Transverse colon (tissue), 4 donors: ENCODE data around the gene CLSTN1.

Experiments
- CTCF ChIP-seq, 5 experiments: fragments of 200-600 bp in 3 of 5; fragments of 450-650 bp in 2 of 5; sonication (generic) in 3 of 5; IDR thresholded peaks; 1 replicate in 2 of 5; 2 replicates in 3 of 5; pipeline ENCODE4 v1.5.1; 2016 to 2017; ENCODE audit warnings: antibody characterized with exemption in 5 of 5, inconsistent platforms in 3 of 5, mild to moderate bottlenecking in 2 of 5, moderate library complexity in 1 of 5
- POLR2AphosphoS5 ChIP-seq, 3 donors: sonication (generic); formaldehyde crosslinking; IDR thresholded peaks; one replicate each; pipeline ENCODE4 v1.6.1; 2016; ENCODE audit warnings: antibody characterized with exemption in 3 of 3

GRCh38 chr1:9753121-9753531, 70.6 kb downstream of the CLSTN1 start:
- no peak for TF ChIP-seq POLR2AphosphoS5 (IDR thresholded peaks at IDR 0.05)
- no peak for TF ChIP-seq CTCF (IDR thresholded peaks at IDR 0.05)
